Kidney epithelial cell (primary cell): ENCODE measurements around the gene BCL11B. TPM values are rescaled to one million over a fixed set of nuclear protein-coding genes. Genes with fewer than 3 reads are reported as not detected.

Source experiments
- DNase-seq: peaks from one replicate; pipeline ENCODE4 v3.0.0-alpha.2; 2010; ENCODE audit warnings: low read depth
- H3K27me3 ChIP-seq: 2 replicates; pipeline ENCODE4 v1.6.0; 2011; ENCODE audit warnings: low read length; ENCODE audit not compliant: control insufficient read depth, insufficient read depth
- H3K36me3 ChIP-seq: 2 replicates; pipeline ENCODE4 v1.5.1; 2011; ENCODE audit warnings: low read length; ENCODE audit not compliant: control insufficient read depth, insufficient read depth
- H3K4me3 ChIP-seq: 2 replicates; pipeline ENCODE4 v1.5.1; 2011; ENCODE audit warnings: low read depth, mild to moderate bottlenecking, control low read depth, low read length
- total RNA-seq: library from RNA; depleted of rRNA; stranded (reverse); fragments of >200 nt; gene quantifications from 2 replicates; pipeline ENCODE4 v1.2.3, GENCODE V29; 2015
- TF ChIP-seq, protein P1 (sequence below): IDR thresholded peaks from 2 replicates; pipeline ENCODE4 v1.5.1; 2011; ENCODE audit warnings: mild to moderate bottlenecking, moderate library complexity, low read length, control low read depth, inconsistent platforms; ENCODE audit not compliant: insufficient read depth, poor library complexity, severe bottlenecking

Gene BCL11B
- total RNA-seq, 1 donor from 2014 or later = 2.3 TPM

DNA sequence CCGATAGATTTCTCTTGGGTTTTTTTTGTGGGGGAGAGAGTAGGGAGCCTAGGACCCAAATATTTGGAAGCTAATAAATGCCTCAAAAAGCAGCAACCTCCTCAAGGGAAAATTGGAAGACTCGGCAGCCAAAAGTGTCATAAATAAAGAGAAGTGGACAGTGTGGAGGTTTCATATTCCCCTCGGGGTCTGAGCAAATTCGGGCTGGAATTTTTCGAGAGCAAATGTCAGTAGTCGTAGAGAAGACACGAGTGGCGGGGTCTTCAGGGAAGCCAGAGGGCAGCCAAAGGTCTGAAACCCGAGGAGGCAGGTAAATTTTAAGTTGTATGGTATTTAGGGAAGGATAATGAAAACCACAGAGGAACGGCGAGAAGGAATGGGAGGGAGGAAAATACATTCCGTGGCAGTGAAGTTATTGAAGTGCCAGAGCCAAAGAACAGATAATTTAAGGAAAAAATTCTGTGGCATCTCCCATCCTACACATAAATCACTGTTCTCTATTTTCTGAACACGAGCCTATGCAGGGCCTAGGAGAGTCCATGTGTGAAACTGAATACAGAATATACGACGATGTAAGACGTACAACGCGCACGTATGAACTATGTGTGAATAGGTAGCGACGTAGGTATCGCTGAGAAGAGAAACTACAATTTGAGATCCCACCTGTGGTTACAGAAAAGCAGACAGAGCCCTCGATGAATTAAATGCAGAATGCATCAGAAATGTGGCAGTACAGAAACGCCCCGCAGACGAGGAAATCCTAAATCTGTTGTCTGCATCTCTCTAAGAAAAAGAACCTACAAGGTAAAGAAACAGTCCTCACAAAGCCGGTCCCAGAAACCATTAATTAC, 12.9 kb downstream of the BCL11B start:
- H3K27me3 ChIP-seq = peaks cover 12% of the 10 kb centered on the region
- no peak for DNase-seq
- no peak overlapping the region for H3K4me3 ChIP-seq
- TF ChIP-seq, protein P1, sequence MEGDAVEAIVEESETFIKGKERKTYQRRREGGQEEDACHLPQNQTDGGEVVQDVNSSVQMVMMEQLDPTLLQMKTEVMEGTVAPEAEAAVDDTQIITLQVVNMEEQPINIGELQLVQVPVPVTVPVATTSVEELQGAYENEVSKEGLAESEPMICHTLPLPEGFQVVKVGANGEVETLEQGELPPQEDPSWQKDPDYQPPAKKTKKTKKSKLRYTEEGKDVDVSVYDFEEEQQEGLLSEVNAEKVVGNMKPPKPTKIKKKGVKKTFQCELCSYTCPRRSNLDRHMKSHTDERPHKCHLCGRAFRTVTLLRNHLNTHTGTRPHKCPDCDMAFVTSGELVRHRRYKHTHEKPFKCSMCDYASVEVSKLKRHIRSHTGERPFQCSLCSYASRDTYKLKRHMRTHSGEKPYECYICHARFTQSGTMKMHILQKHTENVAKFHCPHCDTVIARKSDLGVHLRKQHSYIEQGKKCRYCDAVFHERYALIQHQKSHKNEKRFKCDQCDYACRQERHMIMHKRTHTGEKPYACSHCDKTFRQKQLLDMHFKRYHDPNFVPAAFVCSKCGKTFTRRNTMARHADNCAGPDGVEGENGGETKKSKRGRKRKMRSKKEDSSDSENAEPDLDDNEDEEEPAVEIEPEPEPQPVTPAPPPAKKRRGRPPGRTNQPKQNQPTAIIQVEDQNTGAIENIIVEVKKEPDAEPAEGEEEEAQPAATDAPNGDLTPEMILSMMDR = no peak
- H3K36me3 ChIP-seq = no peaks in the 10 kb centered on the region

DNA sequence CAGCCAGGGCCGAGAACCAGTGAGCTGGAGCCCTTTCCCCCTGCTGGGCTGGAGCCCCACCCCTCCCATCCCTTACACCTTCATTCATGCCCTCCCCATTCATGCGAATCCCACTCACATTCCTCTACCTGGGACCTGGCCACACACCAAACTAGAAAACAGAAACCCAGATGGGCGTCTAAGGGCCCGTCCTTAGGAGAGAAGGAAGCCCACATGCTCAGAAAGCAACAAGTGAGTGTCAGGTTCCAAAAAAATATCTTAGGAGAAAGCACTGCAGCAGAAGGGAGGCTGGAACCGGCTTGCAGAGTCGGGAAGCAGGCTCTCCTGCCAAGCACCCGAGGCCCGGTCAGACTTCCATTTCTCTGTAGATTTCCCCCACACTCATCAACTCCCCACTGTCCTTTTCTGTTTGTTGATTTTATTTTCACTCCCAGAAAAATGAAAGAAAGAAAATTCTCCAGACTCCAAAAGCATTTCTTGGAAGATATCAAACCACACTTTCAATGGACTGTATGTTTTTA, 13.6 kb downstream of the BCL11B start:
- Histone ChIP-seq H3K36me3 (no peaks in the 10 kb centered on the region), H3K27me3 (peaks cover 14% of the 10 kb centered on the region), H3K4me3 (no peak overlapping the region)
- DNase-seq = no peak
- TF ChIP-seq, protein P1 = no peak

DNA sequence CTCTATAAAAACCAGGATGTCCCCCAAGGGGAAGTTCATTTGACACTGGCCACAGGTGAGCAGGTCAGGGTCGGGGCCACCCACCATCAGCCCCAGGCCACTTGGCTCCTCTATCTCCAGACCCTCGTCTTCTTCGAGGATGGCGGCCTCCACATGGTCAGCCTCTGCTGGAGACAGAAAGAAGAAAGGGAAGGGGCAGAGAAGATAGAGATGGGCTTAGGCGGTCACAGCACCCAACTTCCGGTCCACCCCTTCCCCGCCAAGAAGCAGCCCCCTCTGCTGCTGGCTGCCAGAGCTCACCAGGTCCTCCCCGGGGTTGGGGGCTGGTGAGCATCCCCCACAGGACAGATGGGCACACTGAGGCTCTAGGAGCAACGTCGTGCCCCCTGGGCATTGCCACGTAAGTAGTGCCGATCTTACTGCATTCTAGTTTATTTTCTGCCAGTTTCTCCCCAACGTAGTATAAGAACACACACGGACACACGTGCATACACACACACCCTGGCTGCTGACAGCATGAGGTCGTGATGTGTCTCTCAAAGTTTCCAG, 14.2 kb downstream of the BCL11B start:
- peaks cover 12% of the 10 kb centered on the region for H3K27me3 ChIP-seq
- TF ChIP-seq, protein P1 = no peak
- no peak for DNase-seq
- H3K36me3 ChIP-seq = no peaks in the 10 kb centered on the region
- H3K4me3 ChIP-seq = no peak overlapping the region

DNA sequence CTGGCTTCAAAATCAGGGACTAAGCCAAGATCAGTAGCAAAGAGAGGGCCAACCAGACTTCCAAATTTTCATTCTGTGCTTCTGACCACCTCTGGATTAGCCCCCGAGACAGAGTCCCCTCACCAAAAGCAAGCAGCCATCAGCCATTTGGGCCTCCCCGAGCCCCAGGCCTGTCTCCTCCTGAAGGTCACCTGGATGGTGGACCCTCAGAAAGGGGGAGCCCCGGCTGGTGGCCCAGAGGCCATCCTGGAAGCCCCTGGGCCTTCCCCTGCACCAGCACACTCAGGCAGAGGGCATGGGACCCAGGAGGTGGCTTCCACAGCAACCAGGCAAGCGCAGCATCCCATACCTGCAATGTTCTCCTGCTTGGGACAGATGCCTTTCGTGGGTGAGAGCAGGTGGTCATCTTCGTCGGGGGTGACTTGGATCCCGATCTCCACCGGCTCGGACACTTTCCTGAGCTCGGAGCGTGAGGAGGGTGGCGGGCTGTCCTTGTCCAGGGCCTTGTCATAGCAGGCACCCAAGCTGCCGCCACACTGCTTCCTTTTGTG, 14.8 kb downstream of the BCL11B start:
- TF ChIP-seq, protein P1 = no peak
- peaks cover 12% of the 10 kb centered on the region for H3K27me3 ChIP-seq
- no peak for DNase-seq
- H3K4me3 ChIP-seq = no peak overlapping the region
- no peaks in the 10 kb centered on the region for H3K36me3 ChIP-seq

DNA sequence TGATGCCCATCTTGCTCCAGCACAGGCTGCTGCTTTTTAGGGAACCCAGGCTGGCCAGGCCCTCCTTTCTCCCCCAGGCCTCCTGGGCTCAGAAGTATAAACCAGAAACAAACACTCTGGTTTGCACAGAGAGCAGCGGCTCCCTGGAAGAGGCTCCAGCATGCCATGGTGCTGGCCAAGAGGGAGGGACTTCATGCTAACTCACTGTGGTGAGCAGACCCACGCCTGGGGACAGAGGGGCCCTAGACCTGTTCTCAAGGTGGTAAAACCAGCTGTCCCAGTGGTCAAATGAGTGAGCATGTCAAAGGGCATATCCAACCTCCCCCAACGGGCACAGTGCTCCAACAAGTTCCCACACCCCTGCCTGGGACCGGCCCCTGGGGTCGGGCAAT, 15.5 kb downstream of the BCL11B start:
- peaks cover 12% of the 10 kb centered on the region for H3K27me3 ChIP-seq
- no peak for DNase-seq
- TF ChIP-seq, protein P1 = no peak
- no peak overlapping the region for H3K4me3 ChIP-seq
- no peaks in the 10 kb centered on the region for H3K36me3 ChIP-seq
